HEK293T (cell line): ENCODE measurements around the gene PLA1A.

Experiments
- CTCF ChIA-PET: fragments of 350-600 bp; formaldehyde crosslinking; extraction: SDS; loops from one replicate; lab custom pipeline; 2021; ENCODE audit warnings: antibody characterized with exemption, inconsistent platforms; lab: Yijun Ruan, JAX
- POLR2A ChIA-PET: fragments of 350-600 bp; formaldehyde crosslinking; extraction: SDS; loops from one replicate; lab custom pipeline; 2020; ENCODE audit warnings: antibody characterized with exemption, inconsistent platforms; lab: Yijun Ruan, JAX
- DNase-seq: peaks from one replicate; pipeline ENCODE4 v3.0.0; 2012; ENCODE audit warnings: mixed read lengths; ENCODE audit errors: extremely low spot score
- ARNT ChIP-seq: fragments of 450-650 bp; IDR thresholded peaks from 2 replicates; pipeline ENCODE4 v1.6.1; 2017; ENCODE audit warnings: mild to moderate bottlenecking
- BHLHE40 ChIP-seq: fragments of 450-650 bp; IDR thresholded peaks from 2 replicates; pipeline ENCODE4 v1.6.1; 2016; ENCODE audit warnings: mild to moderate bottlenecking, moderate library complexity, borderline replicate concordance
- CTBP1 ChIP-seq: fragments of 450-650 bp; IDR thresholded peaks from 2 replicates; pipeline ENCODE4 v1.6.1; 2016; ENCODE audit warnings: borderline replicate concordance
- ELF4 ChIP-seq: fragments of 450-650 bp; IDR thresholded peaks from 2 replicates; pipeline ENCODE4 v1.6.1; 2017; ENCODE audit warnings: antibody characterized with exemption
- FOXA1 ChIP-seq: fragments of 450-650 bp; IDR thresholded peaks from 2 replicates; pipeline ENCODE4 v1.6.1; 2016; ENCODE audit warnings: mild to moderate bottlenecking
- FOXK2 ChIP-seq: fragments of 450-650 bp; IDR thresholded peaks from 2 replicates; pipeline ENCODE4 v1.6.1; 2016; ENCODE audit warnings: mild to moderate bottlenecking
- FOXM1 ChIP-seq: fragments of 450-650 bp; IDR thresholded peaks from 2 replicates; pipeline ENCODE4 v1.6.1; 2017; ENCODE audit warnings: mild to moderate bottlenecking, borderline replicate concordance
- HDGF ChIP-seq: fragments of 450-650 bp; IDR thresholded peaks from 2 replicates; pipeline ENCODE4 v1.6.1; 2017; ENCODE audit warnings: antibody characterized with exemption, borderline replicate concordance
- L3MBTL2 ChIP-seq: fragments of 450-650 bp; conservative IDR thresholded peaks from 2 replicates; pipeline ENCODE4 v1.6.1; 2016; ENCODE audit warnings: mild to moderate bottlenecking
- LEF1 ChIP-seq: fragments of 450-650 bp; IDR thresholded peaks from 2 replicates; pipeline ENCODE4 v1.6.1; 2017; ENCODE audit warnings: mild to moderate bottlenecking, borderline replicate concordance
- NFRKB ChIP-seq: fragments of 450-650 bp; IDR thresholded peaks from 2 replicates; pipeline ENCODE4 v1.6.1; 2016; ENCODE audit warnings: mild to moderate bottlenecking, moderate library complexity
- SP1 ChIP-seq: fragments of 450-650 bp; IDR thresholded peaks from 2 replicates; pipeline ENCODE4 v1.6.1; 2017
- SUZ12 ChIP-seq: fragments of 450-650 bp; IDR thresholded peaks from 2 replicates; pipeline ENCODE4 v1.6.1; 2016; ENCODE audit warnings: mild to moderate bottlenecking
- TARDBP ChIP-seq: fragments of 450-650 bp; IDR thresholded peaks from 2 replicates; pipeline ENCODE4 v1.6.1; 2016
- ZNF384 ChIP-seq: fragments of 450-650 bp; IDR thresholded peaks from 2 replicates; pipeline ENCODE4 v1.6.1; 2016
- TF ChIP-seq, protein P1 (sequence below): fragments of 450-650 bp; IDR thresholded peaks from 2 replicates; pipeline ENCODE4 v1.6.1; 2016

Gene PLA1A

DNA sequence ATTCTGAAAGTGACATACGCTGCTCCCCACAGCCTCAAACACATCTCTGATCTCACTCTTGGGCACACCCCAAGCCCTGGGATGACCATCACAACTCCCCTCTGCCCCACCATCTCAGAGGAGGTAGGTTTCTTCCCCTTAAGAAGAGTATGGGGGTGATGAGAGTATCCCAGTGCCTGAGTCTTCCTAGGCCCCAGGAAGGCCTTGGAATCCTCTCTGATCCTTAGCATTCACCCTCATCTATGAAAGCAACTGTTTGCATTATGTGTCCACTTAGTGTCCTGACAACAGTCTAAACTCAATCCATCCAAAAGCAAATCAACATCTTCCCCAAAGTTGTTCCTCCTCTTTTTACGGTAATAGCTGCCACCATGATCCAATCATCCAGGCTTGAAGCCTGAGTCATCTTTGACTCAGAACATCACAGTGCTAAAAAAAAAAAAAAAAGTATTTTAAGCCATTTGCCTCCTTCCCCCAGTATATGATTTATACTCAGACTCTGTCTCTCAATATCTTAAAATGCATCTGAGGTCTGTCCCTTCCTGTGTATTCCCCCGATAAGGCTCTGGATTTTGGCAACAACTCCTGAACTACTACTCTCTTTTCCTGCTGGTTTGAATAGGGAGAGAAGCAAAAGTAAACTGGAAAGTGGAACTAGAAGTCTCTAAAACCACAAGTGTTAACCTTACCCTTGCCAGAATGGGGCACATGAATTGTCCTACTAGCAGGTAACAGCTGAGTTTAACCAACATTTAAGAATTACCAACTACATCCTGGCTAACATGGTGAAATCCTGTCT lies 40.2 kb downstream of the PLA1A start:
- DNase-seq: no peak
- POLR2A ChIA-PET: interaction anchor here (0.7 to 1.5 kb wide), 3 partner anchors 11 to 139 kb away, joined by 3 to 4 read pairs (median 3); partner anchors contain the start of gene TIMMDC1
- TF ChIP-seq ELF4 (no peak), CTBP1 (no peak), BHLHE40 (no peak), NFRKB (no peak), FOXA1 (no peak), ZNF384 (no peak), TARDBP (no peak), FOXM1 (no peak), HDGF (no peak), FOXK2 (no peak), SP1 (no peak)
- CTCF ChIA-PET: no interaction called here

DNA sequence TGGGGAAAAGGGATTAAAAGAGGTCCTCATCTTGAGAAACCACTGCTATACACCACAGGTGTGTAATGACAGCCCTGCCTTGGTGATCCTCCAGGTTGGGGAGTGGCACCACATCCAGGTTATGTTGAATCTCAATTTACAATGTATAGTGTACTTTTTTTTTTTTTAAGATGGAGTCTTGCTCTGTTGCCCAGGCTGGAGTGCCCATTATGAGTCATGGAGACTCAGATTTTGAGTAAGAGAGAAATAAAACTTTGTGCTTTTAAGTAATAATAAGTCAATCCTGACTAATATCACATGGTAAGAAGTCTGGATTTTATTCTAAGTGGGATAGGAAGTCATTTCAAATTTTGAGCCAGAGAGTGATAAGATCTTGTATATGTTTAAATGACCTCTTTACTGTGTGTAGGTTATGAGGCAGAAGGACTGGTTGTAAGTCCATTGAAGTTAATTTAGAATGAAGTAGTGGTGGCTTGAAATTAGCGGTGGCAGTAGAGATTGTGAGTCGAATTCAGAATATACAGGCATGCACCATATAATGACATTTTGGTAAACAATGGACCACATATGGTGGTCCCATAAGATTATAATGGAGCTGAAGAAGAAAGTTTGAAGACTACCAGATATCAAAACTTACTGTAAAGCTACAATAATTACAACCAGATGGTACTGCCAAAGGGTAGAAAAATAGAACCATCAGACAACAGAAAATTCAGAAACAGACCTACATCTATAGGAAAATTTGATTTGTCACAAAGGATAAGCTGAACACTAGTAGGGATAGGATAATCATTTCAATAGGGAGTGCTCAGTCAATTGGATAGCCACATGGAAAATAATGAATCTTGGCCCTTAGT lies 42.0 kb downstream of the PLA1A start:
- TF ChIP-seq BHLHE40 (no peak), ARNT (no peak)
- ChIA-PET POLR2A (no interaction called here), CTCF (no interaction called here)

DNA sequence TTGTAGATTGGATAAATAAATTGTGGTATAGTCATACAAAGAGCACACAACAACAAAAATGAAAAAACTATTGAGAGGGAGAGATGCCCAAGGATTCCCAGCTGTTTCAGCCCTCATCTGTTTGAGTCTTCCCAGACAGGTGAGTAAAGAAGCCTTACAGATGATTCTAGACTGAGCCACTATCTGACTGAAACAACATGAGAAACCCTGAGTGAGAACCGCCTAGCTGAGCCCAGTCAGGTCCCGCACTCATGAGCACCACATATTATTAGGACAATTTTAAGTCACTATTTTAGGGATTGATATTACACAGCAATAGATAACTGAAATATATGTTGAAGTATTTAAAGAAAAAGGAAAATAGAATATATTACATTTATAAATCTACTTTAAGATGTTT lies 43.7 kb downstream of the PLA1A start:
- DNase-seq: no peak
- POLR2A ChIA-PET: no interaction called here
- TF ChIP-seq SP1: no peak
- no peak for TF ChIP-seq ELF4
- TF ChIP-seq FOXK2: no peak
- TF ChIP-seq SUZ12: no peak
- TF ChIP-seq NFRKB: no peak
- no peak for TF ChIP-seq ZNF384
- no peak for TF ChIP-seq FOXA1
- TF ChIP-seq HDGF: no peak
- TF ChIP-seq CTBP1: no peak
- TF ChIP-seq TARDBP: no peak
- TF ChIP-seq LEF1: no peak
- no peak for TF ChIP-seq FOXM1
- TF ChIP-seq, protein P1, sequence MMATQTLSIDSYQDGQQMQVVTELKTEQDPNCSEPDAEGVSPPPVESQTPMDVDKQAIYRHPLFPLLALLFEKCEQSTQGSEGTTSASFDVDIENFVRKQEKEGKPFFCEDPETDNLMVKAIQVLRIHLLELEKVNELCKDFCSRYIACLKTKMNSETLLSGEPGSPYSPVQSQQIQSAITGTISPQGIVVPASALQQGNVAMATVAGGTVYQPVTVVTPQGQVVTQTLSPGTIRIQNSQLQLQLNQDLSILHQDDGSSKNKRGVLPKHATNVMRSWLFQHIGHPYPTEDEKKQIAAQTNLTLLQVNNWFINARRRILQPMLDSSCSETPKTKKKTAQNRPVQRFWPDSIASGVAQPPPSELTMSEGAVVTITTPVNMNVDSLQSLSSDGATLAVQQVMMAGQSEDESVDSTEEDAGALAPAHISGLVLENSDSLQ: no peak
- TF ChIP-seq BHLHE40: no peak
- TF ChIP-seq ARNT: no peak
- CTCF ChIA-PET: no interaction called here

More for the DNA sequence above, 42.0 kb downstream of the PLA1A start:
- no peak for DNase-seq

DNA sequence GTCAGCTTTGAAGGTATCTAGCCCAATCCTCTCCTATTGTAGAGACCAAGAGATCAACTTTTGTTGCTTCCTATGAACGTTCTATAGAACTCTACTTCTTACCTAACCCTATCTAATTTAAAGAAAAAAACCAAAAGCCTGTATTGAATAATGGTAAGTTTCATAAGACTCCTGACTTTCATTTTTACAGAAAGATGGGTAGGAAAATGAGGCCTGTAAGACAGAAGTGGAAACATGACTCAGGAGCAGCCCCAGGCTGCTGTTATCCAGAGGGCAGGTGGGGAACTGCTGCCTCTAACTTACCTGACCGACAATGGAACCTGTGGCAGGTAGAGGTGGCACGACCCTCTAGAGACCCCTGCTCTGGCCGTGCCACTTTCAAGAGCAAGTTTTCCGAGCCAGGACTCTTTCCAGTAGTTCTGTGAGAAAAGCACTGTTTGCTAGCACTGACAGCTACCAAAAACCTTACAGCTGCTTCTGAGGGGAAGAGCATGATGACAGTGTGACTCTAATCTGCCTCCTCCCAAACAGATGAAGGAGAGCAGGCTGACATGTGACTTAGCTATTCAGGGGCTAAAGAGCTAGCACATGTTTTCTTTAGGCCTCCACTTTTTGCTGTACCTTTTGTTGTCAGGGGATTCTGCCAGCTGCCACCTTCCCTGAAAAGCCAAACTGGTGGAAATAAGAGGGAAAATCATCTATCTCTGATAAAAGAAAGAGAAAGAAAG lies 45.2 kb downstream of the PLA1A start:
- POLR2A ChIA-PET: interaction anchor here (1.7 kb wide), 1 partner anchor 179 kb away, joined by 6 read pairs; the partner anchor contains the start of gene TMEM39A
- CTCF ChIA-PET: interaction anchor here (1.0 kb wide), 1 partner anchor 41 kb away, joined by 3 read pairs; no protein-coding TSS in a partner anchor
- DNase-seq: no peak
- TF ChIP-seq CTBP1: no peak
- TF ChIP-seq TARDBP: no peak
- TF ChIP-seq LEF1: no peak
- TF ChIP-seq L3MBTL2: no peak
- TF ChIP-seq ELF4: no peak
- TF ChIP-seq HDGF: no peak
- no peak for TF ChIP-seq ARNT

DNA sequence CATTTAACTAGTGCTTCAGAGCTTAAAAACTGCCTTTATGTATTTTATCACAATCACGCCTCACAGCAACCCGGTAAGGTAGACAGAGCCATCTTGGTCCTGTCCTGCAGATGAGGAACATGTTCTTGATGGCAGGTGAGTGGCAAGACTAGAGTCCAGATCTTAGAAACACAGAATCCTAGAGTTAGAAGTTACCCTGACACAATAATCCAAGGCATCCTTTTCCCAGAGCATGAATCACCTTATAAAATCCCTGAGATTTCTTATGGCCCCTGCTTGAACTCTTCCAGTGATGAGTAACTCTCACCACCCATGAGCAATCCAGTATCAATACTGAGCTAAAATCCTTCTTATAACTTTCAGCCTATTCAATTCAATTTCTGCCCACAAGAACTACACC lies 45.8 kb downstream of the PLA1A start:
- no peak for DNase-seq
- TF ChIP-seq TARDBP: no peak
- no peak for TF ChIP-seq LEF1
- TF ChIP-seq FOXK2: no peak
- no peak for TF ChIP-seq BHLHE40
- no peak for TF ChIP-seq ZNF384
- TF ChIP-seq HDGF: no peak
- no peak for TF ChIP-seq FOXA1
- TF ChIP-seq L3MBTL2: no peak
- TF ChIP-seq CTBP1: no peak
- no peak for TF ChIP-seq ELF4
- no peak for TF ChIP-seq NFRKB
- TF ChIP-seq, protein P1: no peak
- no peak for TF ChIP-seq SUZ12
- no peak for TF ChIP-seq SP1
- no peak for TF ChIP-seq FOXM1
- TF ChIP-seq ARNT: no peak
- ChIA-PET POLR2A (interaction anchor here (1.7 kb wide), 1 partner anchor 180 kb away, joined by 6 read pairs; the partner anchor contains the start of gene TMEM39A), CTCF (interaction anchor here (1.0 kb wide), 1 partner anchor 42 kb away, joined by 3 read pairs; no protein-coding TSS in a partner anchor)
